HUES48 (cell line): ENCODE results near the gene ZFYVE19.

Experiments
- H3K27ac ChIP-seq: one replicate; pipeline ENCODE4 v1.7.0; 2013; ENCODE audit warnings: low read depth, low read length, inconsistent platforms
- H3K27me3 ChIP-seq: 2 replicates; pipeline ENCODE4 v1.6.1; 2013; ENCODE audit warnings: mild to moderate bottlenecking, low read length; ENCODE audit not compliant: control insufficient read depth, insufficient read depth
- H3K36me3 ChIP-seq: 2 replicates; pipeline ENCODE4 v1.6.1; 2013; ENCODE audit warnings: low read length; ENCODE audit not compliant: control insufficient read depth, insufficient read depth
- H3K4me1 ChIP-seq: 2 replicates; pipeline ENCODE4 v1.6.1; 2013; ENCODE audit warnings: mild to moderate bottlenecking, low read length; ENCODE audit not compliant: control insufficient read depth, insufficient read depth
- H3K4me3 ChIP-seq: 2 replicates; pipeline ENCODE4 v1.5.1; 2013; ENCODE audit warnings: mild to moderate bottlenecking, low read depth, low read length
- H3K9ac ChIP-seq: 2 replicates; pipeline ENCODE4 v1.6.1; 2013; ENCODE audit warnings: mild to moderate bottlenecking, low read depth, low read length, moderate library complexity
- H3K9me3 ChIP-seq: 2 replicates; pipeline ENCODE4 v1.6.1; 2013; ENCODE audit warnings: low read length; ENCODE audit not compliant: control insufficient read depth, insufficient read depth

The ZFYVE19 gene

GRCh38 chr15:40841741-40842140 lies 34.9 kb downstream of the ZFYVE19 start:
- Histone ChIP-seq H3K9ac (no peak overlapping the region), H3K36me3 (peaks cover 9% of the 10 kb centered on the region), H3K9me3 (no peaks in the 10 kb centered on the region), H3K4me3 (no peak overlapping the region), H3K27me3 (no peaks in the 10 kb centered on the region), H3K4me1 (peaks cover 20% of the 10 kb centered on the region), H3K27ac (no peak overlapping the region)

DNA sequence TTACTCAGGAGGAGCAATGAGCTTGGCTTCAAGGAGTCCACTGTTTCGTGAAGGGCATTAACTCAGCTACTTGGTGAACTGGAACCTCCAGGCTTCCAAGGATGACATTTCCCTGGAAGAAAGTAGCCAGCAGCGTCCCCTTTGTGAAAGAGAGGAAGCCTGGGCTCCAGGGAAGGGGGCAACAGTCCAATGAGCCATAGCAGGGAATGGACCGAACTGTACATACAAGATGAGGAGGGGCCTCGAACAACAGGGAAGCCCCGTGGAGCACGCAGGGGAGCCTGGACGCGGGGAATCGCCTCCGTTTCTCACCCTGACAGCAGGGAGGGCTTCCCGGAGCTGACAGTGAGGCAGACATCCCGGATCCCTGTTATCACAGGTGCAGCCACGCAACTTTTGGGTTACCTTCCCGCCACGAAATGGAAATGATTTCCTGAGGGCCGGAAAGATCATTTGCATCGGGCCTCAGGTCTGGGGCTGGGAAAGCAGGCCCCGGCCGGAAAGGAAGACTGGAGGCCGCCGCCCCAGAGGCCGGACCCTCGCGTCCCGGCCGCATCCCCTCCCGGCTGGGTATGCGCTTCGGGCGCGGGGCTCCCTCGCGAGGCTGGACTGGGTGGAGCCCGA lies 36.5 kb downstream of the ZFYVE19 start:
- Histone ChIP-seq H3K4me1 (peaks cover 30% of the 10 kb centered on the region), H3K9ac (peak overlapping the region; percentile 90; the same call in 1 of the 2 replicates), H3K27me3 (no peaks in the 10 kb centered on the region), H3K36me3 (peaks cover 23% of the 10 kb centered on the region), H3K4me3 (peak overlapping the region; percentile 88), H3K27ac (no peak overlapping the region), H3K9me3 (no peaks in the 10 kb centered on the region)

DNA sequence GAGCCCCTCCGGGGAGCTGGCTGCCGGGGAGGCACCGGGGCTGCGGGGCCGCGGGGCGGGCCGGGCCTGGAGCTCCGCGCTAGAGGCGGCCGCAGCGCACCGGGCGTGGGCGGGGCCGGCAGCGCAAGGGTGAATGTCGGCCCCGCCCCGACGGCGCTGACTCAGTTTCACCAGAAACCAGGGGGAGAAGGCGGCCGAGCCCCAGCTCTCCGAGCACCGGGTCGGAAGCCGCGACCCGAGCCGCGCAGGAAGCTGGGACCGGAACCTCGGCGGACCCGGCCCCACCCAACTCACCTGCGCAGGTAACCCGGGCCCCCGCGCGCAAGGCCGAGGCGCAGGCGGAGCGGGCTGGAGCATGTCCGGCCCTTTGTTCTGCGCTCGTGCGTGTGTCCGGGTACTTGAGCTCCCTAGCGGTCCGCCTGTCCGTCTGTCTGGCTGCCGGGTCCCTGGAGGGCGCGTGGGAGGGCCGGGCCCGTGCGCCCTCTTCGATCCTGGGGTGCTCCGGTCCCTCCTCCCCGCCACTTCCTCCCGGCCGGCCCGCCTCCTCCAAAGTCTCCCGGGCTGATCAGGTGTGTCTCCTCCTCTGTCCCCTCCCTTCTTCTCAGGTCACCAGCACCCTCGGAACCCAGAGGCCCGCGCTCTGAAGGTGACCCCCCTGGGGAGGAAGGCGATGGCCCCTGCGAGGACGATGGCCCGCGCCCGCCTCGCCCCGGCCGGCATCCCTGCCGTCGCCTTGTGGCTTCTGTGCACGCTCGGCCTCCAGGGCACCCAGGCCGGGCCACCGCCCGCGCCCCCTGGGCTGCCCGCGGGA lies 37.2 kb downstream of the ZFYVE19 start, which contains the start of gene SPINT1:
Gene SPINT1, plus strand, starts transcription at position 164 of the 811 bp plus-strand sequence. Its CDS starts 507 bp downstream, at position 671.
- peaks cover 26% of the 10 kb centered on the region for H3K36me3 ChIP-seq
- peak within 1 kb of the TSS; percentile 88 for H3K4me3 ChIP-seq
- H3K9ac ChIP-seq: peak within 1 kb of the TSS; percentile 90
- peak within 1 kb of the TSS; percentile 75 for H3K27ac ChIP-seq
- peaks cover 30% of the 10 kb centered on the region for H3K4me1 ChIP-seq
- H3K9me3 ChIP-seq: no peaks in the 10 kb centered on the region
- H3K27me3 ChIP-seq: no peaks in the 10 kb centered on the region

DNA sequence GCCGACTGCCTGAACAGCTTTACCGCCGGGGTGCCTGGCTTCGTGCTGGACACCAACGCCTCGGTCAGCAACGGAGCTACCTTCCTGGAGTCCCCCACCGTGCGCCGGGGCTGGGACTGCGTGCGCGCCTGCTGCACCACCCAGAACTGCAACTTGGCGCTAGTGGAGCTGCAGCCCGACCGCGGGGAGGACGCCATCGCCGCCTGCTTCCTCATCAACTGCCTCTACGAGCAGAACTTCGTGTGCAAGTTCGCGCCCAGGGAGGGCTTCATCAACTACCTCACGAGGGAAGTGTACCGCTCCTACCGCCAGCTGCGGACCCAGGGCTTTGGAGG lies 37.8 kb downstream of the ZFYVE19 start:
- H3K27ac ChIP-seq: peak overlapping the region; percentile 75
- H3K36me3 ChIP-seq: peaks cover 32% of the 10 kb centered on the region
- H3K9me3 ChIP-seq: no peaks in the 10 kb centered on the region
- no peaks in the 10 kb centered on the region for H3K27me3 ChIP-seq
- peak overlapping the region; percentile 88 for H3K4me3 ChIP-seq
- H3K4me1 ChIP-seq: peaks cover 30% of the 10 kb centered on the region
- peak overlapping the region; percentile 90 for H3K9ac ChIP-seq

DNA sequence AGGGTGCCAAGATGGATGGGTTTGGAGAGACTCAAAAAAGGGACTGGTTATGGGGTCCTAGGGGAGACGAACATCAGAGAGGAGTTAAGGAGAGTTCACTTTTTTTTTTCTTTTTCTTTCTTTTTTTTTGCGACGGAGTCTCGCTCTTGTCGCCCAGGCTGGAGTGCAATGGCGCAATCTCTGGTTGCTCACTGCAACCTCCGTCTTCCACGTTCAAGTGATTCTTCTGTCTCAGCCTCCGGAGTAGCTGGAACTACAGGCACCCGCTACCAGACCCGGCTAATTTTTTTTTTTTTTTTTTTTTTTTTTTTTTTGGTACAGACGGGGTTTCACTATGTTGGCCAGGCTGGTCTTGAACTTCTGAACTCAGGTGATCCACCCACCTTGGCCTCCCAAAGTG lies 38.1 kb downstream of the ZFYVE19 start:
- Histone ChIP-seq H3K27me3 (no peaks in the 10 kb centered on the region), H3K36me3 (peaks cover 35% of the 10 kb centered on the region), H3K27ac (no peak overlapping the region), H3K4me3 (peak overlapping the region; percentile 88), H3K4me1 (peaks cover 30% of the 10 kb centered on the region), H3K9ac (peak overlapping the region; percentile 90), H3K9me3 (no peaks in the 10 kb centered on the region)

DNA sequence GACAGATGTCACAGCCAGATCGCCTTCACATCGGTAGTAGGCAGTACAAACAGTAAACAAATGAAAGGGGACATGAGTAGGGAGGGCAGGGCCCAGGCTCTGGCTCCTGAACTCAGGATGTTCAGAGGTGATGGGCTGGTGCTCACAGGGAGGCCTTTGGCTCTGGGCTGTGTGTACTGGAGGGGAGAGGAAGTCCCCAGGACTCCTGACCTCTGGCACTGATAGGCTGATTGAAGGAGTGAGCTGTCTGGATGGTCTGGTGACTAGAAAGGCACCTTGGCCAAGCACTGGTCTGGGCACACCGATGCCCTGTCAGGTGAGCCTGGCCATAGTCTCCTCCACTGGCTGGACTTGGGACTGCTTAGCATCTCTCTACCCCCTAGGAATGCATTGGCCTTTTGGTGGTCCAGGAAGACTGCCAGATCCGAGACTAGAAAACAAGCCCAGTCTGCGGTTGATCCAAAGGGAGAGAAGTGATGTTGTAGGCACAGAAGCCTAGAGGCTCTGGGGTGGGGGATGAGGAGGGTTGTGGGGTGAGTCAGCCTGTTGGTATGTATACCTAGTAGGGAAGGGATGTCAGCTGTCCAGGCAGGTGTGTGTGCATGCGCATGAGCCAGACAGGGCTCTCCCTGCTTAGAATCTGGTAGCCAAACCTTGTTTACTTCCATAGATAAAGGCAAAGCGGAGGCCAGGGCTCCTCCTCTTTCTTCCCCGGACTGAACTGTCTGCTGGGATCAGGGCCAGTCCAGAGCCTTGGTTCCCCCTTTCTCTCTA lies 38.8 kb downstream of the ZFYVE19 start:
- Histone ChIP-seq H3K36me3 (peaks cover 41% of the 10 kb centered on the region), H3K27me3 (no peaks in the 10 kb centered on the region), H3K9me3 (no peaks in the 10 kb centered on the region), H3K27ac (peak overlapping the region; percentile 68), H3K4me3 (peak overlapping the region; percentile 88), H3K4me1 (peaks cover 30% of the 10 kb centered on the region), H3K9ac (no peak overlapping the region; the same call in 1 of the 2 replicates)

DNA sequence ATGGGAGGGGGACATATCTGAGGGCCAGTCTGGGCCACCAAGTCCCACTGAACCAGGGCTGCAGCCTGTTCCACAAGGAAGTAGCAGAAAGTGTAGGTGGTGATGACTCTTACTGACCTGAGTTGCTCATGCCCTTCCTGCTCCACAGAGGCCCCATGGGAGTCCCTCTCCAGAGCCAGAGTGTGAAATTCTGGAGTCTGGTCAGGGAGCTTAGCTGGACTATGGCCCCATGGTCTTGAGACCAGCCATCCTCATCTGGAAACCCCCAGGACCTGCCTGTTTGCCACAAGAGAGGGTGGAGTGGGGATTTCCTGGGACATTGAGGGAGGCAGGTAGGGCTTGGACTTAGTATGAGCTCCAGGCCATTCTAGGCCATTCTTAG lies 39.9 kb downstream of the ZFYVE19 start:
- Histone ChIP-seq H3K9ac (no peak overlapping the region), H3K4me3 (0 out of 2 replicates have a peak overlapping the region, but pooled peaks have one; percentile 88), H3K27ac (peak overlapping the region; percentile 68)

DNA sequence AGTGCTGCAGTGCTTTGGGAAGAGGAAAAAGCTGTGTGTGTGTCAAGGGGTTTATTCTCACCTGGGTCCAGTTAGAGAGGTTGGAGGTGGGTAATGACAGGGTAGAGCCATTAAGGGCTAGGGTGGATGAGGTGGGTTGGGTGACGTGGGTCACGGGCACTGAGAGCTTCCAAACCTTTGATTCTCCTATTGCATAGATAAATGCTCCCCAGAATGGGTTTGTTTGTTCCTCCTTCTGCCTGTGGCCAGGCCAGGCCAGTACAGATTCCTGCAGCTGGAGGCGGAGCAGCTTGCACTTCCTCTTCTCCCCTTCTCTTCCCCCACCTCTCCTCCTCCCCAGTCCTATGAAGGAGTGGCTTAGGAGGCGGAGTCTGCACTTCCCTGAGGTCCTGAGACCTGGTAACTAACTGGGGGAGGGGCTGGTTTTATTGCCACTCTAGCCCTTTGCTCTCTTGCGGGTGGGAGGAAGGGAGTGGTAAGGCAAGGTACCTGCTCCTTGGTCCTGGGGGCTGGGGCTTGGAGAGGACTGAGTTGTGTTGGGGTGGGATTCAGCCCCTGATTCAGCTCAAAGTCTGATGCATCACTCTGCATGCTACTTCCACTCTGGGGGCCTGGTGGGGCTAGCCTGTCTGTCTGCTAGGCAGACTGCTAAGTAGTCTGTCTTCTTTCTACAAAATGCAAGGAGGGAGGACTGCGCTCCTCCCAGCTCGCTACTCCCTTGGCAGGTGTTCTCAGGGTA lies 40.5 kb downstream of the ZFYVE19 start:
- H3K4me1 ChIP-seq: peaks cover 30% of the 10 kb centered on the region
- no peaks in the 10 kb centered on the region for H3K27me3 ChIP-seq
- H3K9me3 ChIP-seq: no peaks in the 10 kb centered on the region
- peak overlapping the region; percentile 23; the same call in 1 of the 2 replicates for H3K4me3 ChIP-seq
- H3K36me3 ChIP-seq: peaks cover 53% of the 10 kb centered on the region
- no peak overlapping the region for H3K27ac ChIP-seq
- H3K9ac ChIP-seq: no peak overlapping the region

More for the DNA sequence above, 39.9 kb downstream of the ZFYVE19 start:
- H3K4me1 ChIP-seq: peaks cover 30% of the 10 kb centered on the region
- H3K9me3 ChIP-seq: no peaks in the 10 kb centered on the region
- peaks cover 48% of the 10 kb centered on the region for H3K36me3 ChIP-seq
- H3K27me3 ChIP-seq: no peaks in the 10 kb centered on the region

DNA sequence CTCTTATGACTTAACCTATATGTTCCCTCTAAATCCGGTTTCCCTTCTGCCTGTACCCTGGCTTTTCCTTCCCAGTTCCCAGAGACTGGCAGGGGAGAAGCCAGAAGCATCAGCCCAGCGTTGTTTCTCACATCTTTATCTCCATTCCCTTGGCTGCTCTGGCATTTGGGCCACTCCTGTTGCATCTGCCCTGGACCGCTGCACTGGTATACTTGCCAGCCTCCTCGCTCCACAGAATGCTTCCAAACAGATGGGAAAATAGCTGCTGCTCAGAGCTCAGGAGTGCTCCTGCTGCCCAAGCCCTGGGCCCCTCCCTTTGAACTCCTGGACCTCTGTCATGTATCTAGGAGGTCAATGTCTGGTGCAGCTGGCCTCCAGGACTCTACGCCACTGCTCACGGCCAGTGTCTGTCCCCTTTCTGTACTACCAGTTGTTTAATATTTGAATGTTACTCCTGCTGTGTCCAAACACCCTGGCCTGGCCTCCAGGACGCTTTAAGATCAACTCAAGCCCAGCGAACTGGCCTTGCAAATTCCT lies 43.8 kb downstream of the ZFYVE19 start:
- Histone ChIP-seq H3K4me3 (no peak overlapping the region), H3K27me3 (no peaks in the 10 kb centered on the region), H3K36me3 (peaks cover 86% of the 10 kb centered on the region), H3K27ac (no peak overlapping the region), H3K4me1 (peaks cover 21% of the 10 kb centered on the region), H3K9ac (no peak overlapping the region), H3K9me3 (no peaks in the 10 kb centered on the region)

DNA sequence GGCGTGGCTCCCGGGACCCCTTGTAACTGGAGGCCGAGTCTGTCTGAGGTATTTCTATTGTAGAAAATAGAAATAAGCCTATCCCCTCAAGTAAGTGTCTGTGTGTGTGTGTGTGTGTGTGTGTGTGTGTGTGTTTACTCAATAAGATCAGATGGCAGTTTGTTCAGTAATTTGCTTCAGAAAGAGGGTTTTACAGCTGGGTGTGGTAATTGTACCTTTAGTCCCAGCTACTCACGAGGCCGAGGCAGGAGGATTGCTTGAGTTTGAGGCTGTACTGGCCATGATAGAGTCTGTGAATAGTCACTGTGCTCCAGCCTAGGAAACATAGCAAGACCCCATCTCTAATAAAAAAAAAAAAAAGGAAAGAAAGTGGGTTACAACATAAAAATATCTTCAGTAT lies 45.6 kb downstream of the ZFYVE19 start:
- Histone ChIP-seq H3K4me3 (no peak overlapping the region), H3K27ac (no peak overlapping the region), H3K36me3 (peaks cover 86% of the 10 kb centered on the region), H3K9ac (no peak overlapping the region), H3K4me1 (peaks cover 2% of the 10 kb centered on the region; the same call in 1 of the 2 replicates), H3K27me3 (no peaks in the 10 kb centered on the region), H3K9me3 (no peaks in the 10 kb centered on the region)
